HepG2 (cell line): ENCODE measurements around the gene KIF26B.

Experiments used
- CEBPB ChIP-seq: IDR thresholded peaks from 2 replicates; pipeline ENCODE4 v1.6.1; 2011; ENCODE audit warnings: low read depth, low read length, improper control_type of control experiment, borderline replicate concordance
- KDM5A ChIP-seq: fragments of 200-600 bp; sonication (generic); IDR thresholded peaks from 2 replicates; pipeline ENCODE4 v1.7.0; 2018; ENCODE audit warnings: antibody characterized with exemption, mild to moderate bottlenecking, low read length, borderline replicate concordance
- KLF9 ChIP-seq: IDR thresholded peaks from 2 replicates; pipeline ENCODE4 v1.6.1; 2016; ENCODE audit warnings: low read depth
- POLR2A ChIP-seq, 2 experiments: IDR thresholded peaks; 2 replicates each; pipeline ENCODE4 v1.6.1; 2011; ENCODE audit warnings: low read depth in 2 of 2, low read length in 2 of 2, mild to moderate bottlenecking in 1 of 2, moderate library complexity in 1 of 2; ENCODE audit not compliant: insufficient read depth in 1 of 2
- POLR2AphosphoS5 ChIP-seq: IDR thresholded peaks from 2 replicates; pipeline ENCODE4 v1.6.1; 2012; ENCODE audit warnings: low read depth, low read length
- TAF1 ChIP-seq: sonication (generic); formaldehyde crosslinking; IDR thresholded peaks from 2 replicates; pipeline ENCODE4 v1.4.0; 2020; ENCODE audit warnings: missing genetic modification reagents
- YY1 ChIP-seq: IDR thresholded peaks from 2 replicates; pipeline ENCODE4 v1.6.1; 2011; ENCODE audit warnings: low read length, low read depth, moderate library complexity, mild to moderate bottlenecking; ENCODE audit not compliant: insufficient read depth, insufficient replicate concordance
- ZNF547 ChIP-seq: sonication (generic); formaldehyde crosslinking; IDR thresholded peaks from 2 replicates; pipeline ENCODE4 v1.5.1; 2020; ENCODE audit warnings: mild to moderate bottlenecking, missing genetic modification reagents
- TF ChIP-seq, protein P1 (sequence below): fragments of 450-650 bp; IDR thresholded peaks from 2 replicates; pipeline ENCODE4 v1.6.1; 2016
- TF ChIP-seq, protein P2 (sequence below): sonication (generic); formaldehyde crosslinking; IDR thresholded peaks from 2 replicates; pipeline ENCODE4 v1.5.0; 2020; ENCODE audit warnings: missing genetic modification reagents, mild to moderate bottlenecking, borderline replicate concordance

DNA sequence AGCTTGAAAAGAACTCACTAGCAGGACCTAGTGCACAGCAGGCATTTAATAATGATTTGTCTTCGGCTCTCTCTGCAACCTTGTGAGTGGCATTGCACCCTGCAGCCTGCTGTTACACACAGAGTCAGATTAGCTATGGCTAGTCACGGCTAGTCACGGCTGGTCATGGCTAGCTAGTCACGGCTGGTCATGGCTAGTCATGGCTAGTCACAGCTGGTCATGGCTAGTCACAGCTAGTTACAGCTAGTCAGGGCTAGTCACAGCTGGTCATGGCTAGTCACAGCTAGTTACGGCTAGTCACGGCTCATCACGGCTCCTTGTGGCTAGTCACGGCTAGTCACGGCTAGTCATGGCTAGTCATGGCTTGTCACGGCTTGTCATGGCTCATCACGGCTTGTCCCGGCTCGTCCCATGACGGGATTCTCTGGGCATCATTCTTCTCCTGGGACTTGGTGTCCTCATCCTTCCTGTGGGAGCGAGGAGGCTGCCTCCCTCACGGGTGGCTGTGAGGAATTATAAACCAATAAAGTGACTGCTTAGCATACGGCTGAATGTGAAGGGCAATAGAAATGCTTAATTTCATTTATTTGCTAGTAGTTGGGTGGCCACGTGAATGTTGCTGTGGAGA lies 12.5 kb upstream of the KIF26B start:
- TF ChIP-seq POLR2AphosphoS5 (no peak), ZNF547 (CRISPR knock-in tag) (no peak), POLR2A (IDR thresholded peaks at IDR 0.05; ENCODE audit: insufficient read depth in 1 of 2, low read depth in 2 of 2, low read length in 2 of 2) (no peak), KDM5A (no peak), KLF9 (CRISPR knock-in tag) (no peak), TAF1 (CRISPR knock-in tag) (no peak), CEBPB (no peak), YY1 (no peak)
- TF ChIP-seq, protein P1, sequence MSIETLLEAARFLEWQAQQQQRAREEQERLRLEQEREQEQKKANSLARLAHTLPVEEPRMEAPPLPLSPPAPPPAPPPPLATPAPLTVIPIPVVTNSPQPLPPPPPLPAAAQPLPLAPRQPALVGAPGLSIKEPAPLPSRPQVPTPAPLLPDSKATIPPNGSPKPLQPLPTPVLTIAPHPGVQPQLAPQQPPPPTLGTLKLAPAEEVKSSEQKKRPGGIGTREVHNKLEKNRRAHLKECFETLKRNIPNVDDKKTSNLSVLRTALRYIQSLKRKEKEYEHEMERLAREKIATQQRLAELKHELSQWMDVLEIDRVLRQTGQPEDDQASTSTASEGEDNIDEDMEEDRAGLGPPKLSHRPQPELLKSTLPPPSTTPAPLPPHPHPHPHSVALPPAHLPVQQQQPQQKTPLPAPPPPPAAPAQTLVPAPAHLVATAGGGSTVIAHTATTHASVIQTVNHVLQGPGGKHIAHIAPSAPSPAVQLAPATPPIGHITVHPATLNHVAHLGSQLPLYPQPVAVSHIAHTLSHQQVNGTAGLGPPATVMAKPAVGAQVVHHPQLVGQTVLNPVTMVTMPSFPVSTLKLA, result no peak
- TF ChIP-seq, protein P2, sequence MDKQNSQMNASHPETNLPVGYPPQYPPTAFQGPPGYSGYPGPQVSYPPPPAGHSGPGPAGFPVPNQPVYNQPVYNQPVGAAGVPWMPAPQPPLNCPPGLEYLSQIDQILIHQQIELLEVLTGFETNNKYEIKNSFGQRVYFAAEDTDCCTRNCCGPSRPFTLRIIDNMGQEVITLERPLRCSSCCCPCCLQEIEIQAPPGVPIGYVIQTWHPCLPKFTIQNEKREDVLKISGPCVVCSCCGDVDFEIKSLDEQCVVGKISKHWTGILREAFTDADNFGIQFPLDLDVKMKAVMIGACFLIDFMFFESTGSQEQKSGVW, result no peak
